ENCODE results near the gene PLEKHM1. TPM values are rescaled to one million over a fixed set of nuclear protein-coding genes. Genes with fewer than 3 reads are reported as not detected.

PLEKHM1 gene
- total and polyA plus RNA-seq, 2 of the 13 experiments (the other 11 are each of a cell fraction or from before 2014, with no cell fraction given), result 7.6 to 13.5 TPM

- no peak for TF ChIP-seq NFKBIZ (CRISPR knock-in tag; IDR thresholded peaks at IDR 0.05)
- peak; percentile 61; the same call in 1 of the 2 replicates for TF ChIP-seq GABPB1 (CRISPR knock-in tag; IDR thresholded peaks at IDR 0.05)
- peak; percentile 52; the same call in 1 of the 2 replicates for TF ChIP-seq ZBTB34 (CRISPR knock-in tag; IDR thresholded peaks at IDR 0.05)
- 0 out of 2 replicates have a peak, but pooled peaks have one; percentile 80 for TF ChIP-seq NFATC3 (CRISPR knock-in tag; IDR thresholded peaks at IDR 0.05)
- TF ChIP-seq TMF1 (CRISPR knock-in tag; IDR thresholded peaks at IDR 0.05; ENCODE audit: low read depth), result 0 out of 2 replicates have a peak, but pooled peaks have one; percentile 40
- TF ChIP-seq RCOR2 (CRISPR knock-in tag; IDR thresholded peaks at IDR 0.05), result 0 out of 2 replicates have a peak, but pooled peaks have one; percentile 32
- 0 out of 2 replicates have a peak, but pooled peaks have one; percentile 58 for TF ChIP-seq TIGD3 (CRISPR knock-in tag; IDR thresholded peaks at IDR 0.05; ENCODE audit: borderline replicate concordance)
- peak; percentile 32; the same call in 1 of the 2 replicates for TF ChIP-seq HOXA3 (CRISPR knock-in tag; IDR thresholded peaks at IDR 0.05)
- peak; percentile 61; the same call in 1 of the 2 replicates for TF ChIP-seq GMEB1 (CRISPR knock-in tag; IDR thresholded peaks at IDR 0.05; ENCODE audit: borderline replicate concordance)
- TF ChIP-seq ZNF280D (CRISPR knock-in tag; IDR thresholded peaks at IDR 0.05), result no peak
- TF ChIP-seq MXD4 (CRISPR knock-in tag; IDR thresholded peaks at IDR 0.05), result peak; percentile 42; the same call in 1 of the 2 replicates
- no peak for TF ChIP-seq MATR3 (CRISPR knock-in tag; IDR thresholded peaks at IDR 0.05)
- TF ChIP-seq ZFP91 (CRISPR knock-in tag; IDR thresholded peaks at IDR 0.05; ENCODE audit: borderline replicate concordance), result peak; percentile 52; the same call in 1 of the 2 replicates
- 0 out of 2 replicates have a peak, but pooled peaks have one; percentile 27 for TF ChIP-seq REL (CRISPR knock-in tag; conservative IDR thresholded peaks at IDR 0.05)
- 0 out of 2 replicates have a peak, but pooled peaks have one; percentile 57 for TF ChIP-seq ZNF44 (CRISPR knock-in tag; IDR thresholded peaks at IDR 0.05)
- no peak for TF ChIP-seq MAZ (IDR thresholded peaks at IDR 0.05; ENCODE audit: borderline replicate concordance, low read depth, low read length)
- TF ChIP-seq MAZ (CRISPR knock-in tag; IDR thresholded peaks at IDR 0.05; ENCODE audit: low read depth), result 0 out of 2 replicates have a peak, but pooled peaks have one; percentile 14
- TF ChIP-seq NONO (IDR thresholded peaks at IDR 0.05), result no peak
- peak; percentile 68 for TF ChIP-seq NONO (CRISPR knock-in tag; conservative IDR thresholded peaks at IDR 0.05)
Measured at GRCh38 chr17:45431531-45432404, 58.8 kb downstream of the PLEKHM1 start (continued).
